Mammary epithelial cell (primary cell): ENCODE results near the gene ARHGEF25.

Experiments used
- EZH2 ChIP-seq: IDR thresholded peaks from 2 replicates; pipeline ENCODE4 v1.6.1; 2012; ENCODE audit warnings: low read length, inconsistent platforms, borderline replicate concordance
- TF ChIP-seq, protein P1 (sequence below), 2 donors: IDR thresholded peaks in 1 of 2; conservative IDR thresholded peaks in 1 of 2; 2 replicates each; pipeline ENCODE4 v1.5.1; 2011 to 2012; ENCODE audit warnings: inconsistent platforms in 2 of 2, low read length in 2 of 2, mild to moderate bottlenecking in 2 of 2, control low read depth in 1 of 2, low read depth in 1 of 2; ENCODE audit not compliant: insufficient read depth in 1 of 2; ENCODE audit errors: extremely low read depth in 1 of 2

DNA sequence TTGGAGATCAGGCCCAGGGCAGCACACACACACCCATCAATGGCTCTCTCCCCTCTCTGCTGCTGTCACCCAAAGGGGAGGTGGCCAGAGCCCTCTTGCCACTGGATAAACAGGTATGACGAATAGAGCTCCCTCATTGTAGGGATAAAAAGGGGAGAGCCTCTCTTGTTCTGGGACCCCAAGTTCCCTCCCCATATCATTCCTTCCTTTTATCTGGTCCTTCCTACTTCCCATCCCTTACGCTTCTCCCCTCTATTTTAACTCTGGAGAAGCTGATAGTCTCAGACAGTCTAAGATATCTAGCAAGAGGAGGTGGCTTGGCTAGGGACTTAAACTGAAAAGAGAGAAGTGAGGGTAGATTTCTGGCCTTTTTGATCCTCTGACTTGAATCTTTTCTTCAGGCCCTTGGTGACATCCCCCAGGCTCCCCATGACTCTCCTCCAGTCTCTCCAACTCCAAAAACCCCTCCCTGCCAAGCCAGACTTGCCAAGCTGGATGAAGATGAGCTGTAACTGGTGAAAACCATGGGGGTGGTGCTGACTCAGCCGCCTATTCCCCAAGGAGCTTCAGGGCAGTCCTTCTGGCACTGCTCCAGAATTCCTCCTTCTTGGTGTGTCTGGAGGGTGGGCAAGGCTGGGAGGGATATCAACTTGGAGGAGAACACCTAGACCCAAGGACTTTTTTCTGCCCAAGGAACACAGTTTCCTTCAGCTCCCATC lies 5.3 kb downstream of the ARHGEF25 start:
- TF ChIP-seq, protein P1, sequence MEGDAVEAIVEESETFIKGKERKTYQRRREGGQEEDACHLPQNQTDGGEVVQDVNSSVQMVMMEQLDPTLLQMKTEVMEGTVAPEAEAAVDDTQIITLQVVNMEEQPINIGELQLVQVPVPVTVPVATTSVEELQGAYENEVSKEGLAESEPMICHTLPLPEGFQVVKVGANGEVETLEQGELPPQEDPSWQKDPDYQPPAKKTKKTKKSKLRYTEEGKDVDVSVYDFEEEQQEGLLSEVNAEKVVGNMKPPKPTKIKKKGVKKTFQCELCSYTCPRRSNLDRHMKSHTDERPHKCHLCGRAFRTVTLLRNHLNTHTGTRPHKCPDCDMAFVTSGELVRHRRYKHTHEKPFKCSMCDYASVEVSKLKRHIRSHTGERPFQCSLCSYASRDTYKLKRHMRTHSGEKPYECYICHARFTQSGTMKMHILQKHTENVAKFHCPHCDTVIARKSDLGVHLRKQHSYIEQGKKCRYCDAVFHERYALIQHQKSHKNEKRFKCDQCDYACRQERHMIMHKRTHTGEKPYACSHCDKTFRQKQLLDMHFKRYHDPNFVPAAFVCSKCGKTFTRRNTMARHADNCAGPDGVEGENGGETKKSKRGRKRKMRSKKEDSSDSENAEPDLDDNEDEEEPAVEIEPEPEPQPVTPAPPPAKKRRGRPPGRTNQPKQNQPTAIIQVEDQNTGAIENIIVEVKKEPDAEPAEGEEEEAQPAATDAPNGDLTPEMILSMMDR (conservative IDR thresholded peaks at IDR 0.05 in 1 of 2, IDR thresholded peaks at IDR 0.05 in 1 of 2; ENCODE audit: extremely low read depth in 1 of 2, insufficient read depth in 1 of 2, low read depth in 1 of 2, low read length in 2 of 2), result no peak
- TF ChIP-seq EZH2, result no peak
